Stimulated activated CD8-positive, alpha-beta memory T cell treated with anti-CD3 and anti-CD28 coated beads, Interleukin-15, amount 100 ng/mL, for 4 hours (primary cell): ENCODE data around the gene CAPN5.
"Not testable (repeated sequence)": the region's sequence is repeated elsewhere in the genome, so short reads cannot be mapped to it uniquely, and the experiment has no call there.

Experiments used
- DNase-seq, 2 donors: peaks; one replicate each; pipeline ENCODE4 v3.0.0-alpha.2; 2020; ENCODE audit warnings: low read depth in 2 of 2

CAPN5 gene

GRCh38 chr11:77066229-77067042, at the start of gene CAPN5:
Gene CAPN5, plus strand, starts transcription at chr11:77066971. Its CDS starts 17,916 bp downstream, at chr11:77084887.
- peak; percentile 69 to 72 for DNase-seq

- DNase-seq = not testable (repeated sequence)
These were observed 48.3 kb upstream of the CAPN5 start for GRCh38 chr11:77018396-77018924.

GRCh38 chr11:77019976-77020595, 46.7 kb upstream of the CAPN5 start:
- DNase-seq = no peak

- DNase-seq = no peak
These were observed 46.0 kb upstream of the CAPN5 start for GRCh38 chr11:77020734-77021133.

- DNase-seq = no peak
These were observed 42.0 kb upstream of the CAPN5 start for GRCh38 chr11:77024745-77025144.

- DNase-seq = no peak
These were observed 40.5 kb upstream of the CAPN5 start for GRCh38 chr11:77026221-77026620.

- DNase-seq = no peak
These were observed 40.0 kb upstream of the CAPN5 start for GRCh38 chr11:77026743-77027142.

- no peak for DNase-seq
These were observed 39.5 kb upstream of the CAPN5 start for GRCh38 chr11:77027275-77027674.

- no peak for DNase-seq
These were observed 36.9 kb upstream of the CAPN5 start for GRCh38 chr11:77029829-77030228.

- DNase-seq = no peak
These were observed 35.8 kb upstream of the CAPN5 start for GRCh38 chr11:77030834-77031414.

- DNase-seq = no peak
These were observed 35.2 kb upstream of the CAPN5 start for GRCh38 chr11:77031599-77031998.

GRCh38 chr11:77035039-77035438, 31.7 kb upstream of the CAPN5 start:
- DNase-seq = no peak

- DNase-seq = no peak
These were observed 31.2 kb upstream of the CAPN5 start for GRCh38 chr11:77035580-77035979.

- no peak for DNase-seq
These were observed 30.4 kb upstream of the CAPN5 start for GRCh38 chr11:77036398-77036797.

- DNase-seq = no peak
These were observed 29.7 kb upstream of the CAPN5 start for GRCh38 chr11:77037057-77037456.

- DNase-seq = no peak
These were observed 28.5 kb upstream of the CAPN5 start for GRCh38 chr11:77038029-77038824.

GRCh38 chr11:77038825-77039326, 27.9 kb upstream of the CAPN5 start:
- DNase-seq = no peak

- no peak for DNase-seq
These were observed 27.0 kb upstream of the CAPN5 start for GRCh38 chr11:77039491-77040400.

GRCh38 chr11:77040401-77040777, 26.4 kb upstream of the CAPN5 start:
- no peak for DNase-seq

GRCh38 chr11:77040889-77041288, 25.9 kb upstream of the CAPN5 start:
- DNase-seq = no peak
